Measurements from ENCODE around the gene DIDO1.

Gene DIDO1

GRCh38 chr20:62914970-62915457 is 11.3 kb downstream of the DIDO1 start:
- TF ChIP-seq, protein P1, sequence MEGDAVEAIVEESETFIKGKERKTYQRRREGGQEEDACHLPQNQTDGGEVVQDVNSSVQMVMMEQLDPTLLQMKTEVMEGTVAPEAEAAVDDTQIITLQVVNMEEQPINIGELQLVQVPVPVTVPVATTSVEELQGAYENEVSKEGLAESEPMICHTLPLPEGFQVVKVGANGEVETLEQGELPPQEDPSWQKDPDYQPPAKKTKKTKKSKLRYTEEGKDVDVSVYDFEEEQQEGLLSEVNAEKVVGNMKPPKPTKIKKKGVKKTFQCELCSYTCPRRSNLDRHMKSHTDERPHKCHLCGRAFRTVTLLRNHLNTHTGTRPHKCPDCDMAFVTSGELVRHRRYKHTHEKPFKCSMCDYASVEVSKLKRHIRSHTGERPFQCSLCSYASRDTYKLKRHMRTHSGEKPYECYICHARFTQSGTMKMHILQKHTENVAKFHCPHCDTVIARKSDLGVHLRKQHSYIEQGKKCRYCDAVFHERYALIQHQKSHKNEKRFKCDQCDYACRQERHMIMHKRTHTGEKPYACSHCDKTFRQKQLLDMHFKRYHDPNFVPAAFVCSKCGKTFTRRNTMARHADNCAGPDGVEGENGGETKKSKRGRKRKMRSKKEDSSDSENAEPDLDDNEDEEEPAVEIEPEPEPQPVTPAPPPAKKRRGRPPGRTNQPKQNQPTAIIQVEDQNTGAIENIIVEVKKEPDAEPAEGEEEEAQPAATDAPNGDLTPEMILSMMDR (IDR thresholded peaks at IDR 0.05; ENCODE audit: control insufficient read depth, extremely low read depth, insufficient read depth) = no peak
- H3K4me3 ChIP-seq (ENCODE audit: low read depth, low read length) = no peak overlapping the region
- DNase-seq (ENCODE audit: low read depth) = no peak

DNA sequence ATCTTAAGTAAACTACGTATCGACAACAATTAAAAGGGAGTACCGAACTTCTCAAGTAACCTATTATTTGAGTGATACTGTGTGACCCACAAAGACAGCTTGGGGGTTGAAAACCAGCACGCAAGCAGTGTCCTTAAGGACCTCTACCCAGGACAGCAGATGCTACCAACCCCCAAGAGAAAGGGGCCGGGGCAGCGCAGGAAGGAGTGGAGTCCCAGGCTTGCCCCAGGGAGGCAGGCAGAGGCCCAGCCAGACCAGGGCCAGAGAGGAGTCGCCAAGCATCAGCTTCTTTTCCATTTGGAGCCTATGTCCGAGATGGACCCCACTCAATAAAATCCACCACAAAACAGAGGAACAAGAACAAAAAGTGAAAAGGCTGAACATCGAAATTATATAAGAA is 11.9 kb downstream of the DIDO1 start:
- DNase-seq (ENCODE audit: low read depth) = no peak
- H3K4me3 ChIP-seq (ENCODE audit: low read depth, low read length) = no peak overlapping the region
- TF ChIP-seq, protein P1 (IDR thresholded peaks at IDR 0.05; ENCODE audit: control insufficient read depth, extremely low read depth, insufficient read depth) = no peak

DNA sequence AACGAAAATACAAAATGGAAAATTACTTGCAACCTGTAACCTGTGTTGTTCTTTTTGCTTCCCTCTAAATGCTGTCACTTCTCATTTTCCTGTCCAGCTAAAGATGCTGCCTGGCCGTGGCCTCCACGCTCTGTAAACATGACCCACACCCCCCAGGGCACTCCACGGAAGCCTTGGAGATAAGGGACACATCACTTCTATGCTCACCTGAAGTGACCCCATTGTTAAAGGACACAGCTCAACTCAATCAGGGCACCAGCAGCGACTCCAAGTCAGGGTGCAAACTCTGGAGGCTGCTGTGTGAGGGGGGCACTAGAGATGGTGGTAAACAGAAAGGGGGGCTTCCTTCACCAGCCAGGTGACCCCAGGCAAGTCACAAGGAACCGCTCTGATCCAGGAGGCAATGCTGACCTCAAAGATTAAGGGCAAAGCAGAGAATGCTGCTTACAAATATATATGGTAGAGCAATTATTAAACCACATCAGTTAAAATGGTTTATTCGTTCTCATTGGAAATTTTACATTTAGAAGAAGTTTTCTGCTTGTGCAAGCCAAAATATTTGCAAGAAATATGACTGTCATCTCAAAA is 13.2 kb downstream of the DIDO1 start:
- DNase-seq (ENCODE audit: low read depth) = no peak
- H3K4me3 ChIP-seq (ENCODE audit: low read depth, low read length) = no peak overlapping the region
- TF ChIP-seq, protein P1 (IDR thresholded peaks at IDR 0.05; ENCODE audit: control insufficient read depth, extremely low read depth, insufficient read depth) = no peak

- H3K4me3 ChIP-seq (ENCODE audit: low read depth, low read length) = no peak overlapping the region
- TF ChIP-seq, protein P1 (IDR thresholded peaks at IDR 0.05; ENCODE audit: control insufficient read depth, extremely low read depth, insufficient read depth) = no peak
- no peak for DNase-seq (ENCODE audit: low read depth)
Observed at GRCh38 chr20:62911701-62912280, 14.5 kb downstream of the DIDO1 start.

DNA sequence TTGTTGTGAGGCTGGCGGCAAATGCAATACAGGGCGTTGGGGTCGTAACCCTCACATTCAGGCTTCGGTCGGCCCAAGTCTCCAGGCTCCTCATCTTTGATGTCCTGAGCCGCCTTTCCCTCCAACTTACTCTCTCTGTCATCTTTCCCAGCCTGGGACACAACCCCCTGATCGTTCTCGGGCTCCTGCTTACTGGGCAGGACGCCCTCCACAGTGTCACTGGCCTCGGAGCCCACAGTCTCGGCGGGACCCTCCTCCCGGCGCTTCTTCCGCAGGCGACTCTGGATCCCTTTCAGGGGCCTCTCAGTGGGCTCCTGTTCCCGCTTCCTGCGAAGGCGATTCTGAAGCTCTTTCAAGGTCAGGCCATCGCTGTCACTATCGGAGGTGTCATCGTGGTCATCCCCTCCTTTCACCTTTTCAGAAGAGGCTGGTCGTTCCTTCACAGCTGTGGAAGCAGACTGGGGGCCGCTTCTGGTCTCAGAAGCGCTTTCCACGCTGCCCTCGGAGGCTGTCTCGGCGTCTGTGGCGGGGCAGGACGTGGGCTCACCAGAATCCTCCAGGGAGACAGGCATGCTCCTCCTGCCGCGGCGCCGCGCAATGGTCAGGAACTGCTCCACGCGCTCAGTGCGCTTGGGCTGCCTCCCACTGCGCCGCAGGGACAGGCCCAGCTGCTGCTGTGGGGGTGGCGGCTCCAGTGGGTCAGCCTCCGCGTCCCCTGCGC is 15.4 kb downstream of the DIDO1 start:
- no peak overlapping the region for H3K4me3 ChIP-seq (ENCODE audit: low read depth, low read length)
- TF ChIP-seq, protein P1 (IDR thresholded peaks at IDR 0.05; ENCODE audit: control insufficient read depth, extremely low read depth, insufficient read depth) = no peak
- no peak for DNase-seq (ENCODE audit: low read depth)

DNA sequence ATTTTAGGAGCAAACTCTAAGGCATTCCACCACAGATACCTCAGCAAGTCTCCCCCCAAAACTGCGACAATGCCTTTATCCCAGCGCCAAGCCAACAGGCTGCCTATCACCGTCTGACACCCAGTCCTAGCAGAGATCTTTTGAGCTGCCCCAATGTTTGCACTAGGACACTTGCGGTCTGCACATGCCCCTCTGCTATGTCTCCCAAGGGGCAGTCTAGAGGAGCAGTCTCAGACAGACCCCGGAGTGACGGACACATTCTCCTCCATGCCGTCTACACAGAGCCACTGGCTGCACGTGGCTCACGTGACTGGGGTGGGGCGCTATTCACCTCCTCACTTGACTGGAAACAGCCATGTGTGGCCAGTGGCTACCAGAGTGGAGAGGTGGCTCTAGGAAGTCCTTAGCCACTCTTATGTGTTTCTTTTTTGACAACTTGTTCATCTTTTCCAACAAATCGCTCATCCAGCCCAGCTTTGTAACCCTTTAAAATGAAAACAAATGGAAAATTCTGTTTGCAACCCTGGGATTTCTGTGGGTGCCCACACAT is 16.0 kb downstream of the DIDO1 start:
- DNase-seq (ENCODE audit: low read depth) = no peak
- no peak overlapping the region for H3K4me3 ChIP-seq (ENCODE audit: low read depth, low read length)
- TF ChIP-seq, protein P1 (IDR thresholded peaks at IDR 0.05; ENCODE audit: control insufficient read depth, extremely low read depth, insufficient read depth) = no peak

Data from LNCaP clone FGC (cell line).